HepG2 (cell line): ENCODE measurements around the gene LTB4R. TPM values are rescaled to one million over a fixed set of nuclear protein-coding genes. Genes with fewer than 3 reads are reported as not detected.
A peak's percentile ranks its signal among the peaks of the same experiment; 100 is the strongest.

ENCODE experiments used
- ATF2 ChIP-seq: sonication (generic); formaldehyde crosslinking; IDR thresholded peaks from 2 replicates; pipeline ENCODE4 v1.4.0; 2020; ENCODE audit warnings: missing genetic modification reagents
- ATF4 ChIP-seq, 2 experiments: fragments of 450-650 bp in 1 of 2; sonication (generic) in 1 of 2; formaldehyde crosslinking; IDR thresholded peaks; 2 replicates each; pipeline versions ENCODE4 v1.5.0 to v1.8.0; 2020 to 2022; ENCODE audit warnings: mild to moderate bottlenecking in 1 of 2, missing genetic modification reagents in 1 of 2
- BCL6 ChIP-seq: IDR thresholded peaks from 2 replicates; pipeline ENCODE4 v1.6.1; 2016; ENCODE audit warnings: missing genetic modification reagents, missing compliant biosample characterization
- CERS6 ChIP-seq: sonication (generic); formaldehyde crosslinking; IDR thresholded peaks from 2 replicates; pipeline ENCODE4 v1.5.0; 2020; ENCODE audit warnings: missing genetic modification reagents
- ELF3 ChIP-seq: IDR thresholded peaks from 2 replicates; pipeline ENCODE4 v1.6.1; 2016; ENCODE audit warnings: missing genetic modification reagents, missing compliant biosample characterization
- FOXK2 ChIP-seq: fragments of 450-650 bp; IDR thresholded peaks from 2 replicates; pipeline ENCODE4 v1.6.1; 2016
- IRX3 ChIP-seq: sonication (generic); formaldehyde crosslinking; IDR thresholded peaks from 2 replicates; pipeline ENCODE4 v1.8.1; 2023; ENCODE audit warnings: mild to moderate bottlenecking, low read depth, missing genetic modification reagents, borderline replicate concordance
- MEIS1 ChIP-seq: sonication (generic); formaldehyde crosslinking; IDR thresholded peaks from 2 replicates; pipeline ENCODE4 v1.9.0; 2021; ENCODE audit warnings: mild to moderate bottlenecking, missing genetic modification reagents, moderate library complexity, borderline replicate concordance
- MIER3 ChIP-seq: IDR thresholded peaks from 2 replicates; pipeline ENCODE4 v1.6.1; 2016; ENCODE audit warnings: missing compliant biosample characterization, borderline replicate concordance
- NRL ChIP-seq: sonication (generic); formaldehyde crosslinking; IDR thresholded peaks from 2 replicates; pipeline ENCODE4 v1.5.0; 2020; ENCODE audit warnings: missing genetic modification reagents, mild to moderate bottlenecking, moderate library complexity, borderline replicate concordance
- SIX4 ChIP-seq: sonication (generic); formaldehyde crosslinking; IDR thresholded peaks from 2 replicates; pipeline ENCODE4 v1.4.0; 2020; ENCODE audit warnings: missing genetic modification reagents
- SMAD1 ChIP-seq: sonication (generic); formaldehyde crosslinking; IDR thresholded peaks from 2 replicates; pipeline ENCODE4 v1.4.0; 2020; ENCODE audit warnings: missing genetic modification reagents, low read depth, mild to moderate bottlenecking, borderline replicate concordance
- SMAD9 ChIP-seq: sonication (generic); formaldehyde crosslinking; IDR thresholded peaks from 2 replicates; pipeline ENCODE4 v1.5.1; 2020; ENCODE audit warnings: mild to moderate bottlenecking, missing genetic modification reagents
- SOX5 ChIP-seq: IDR thresholded peaks from 2 replicates; pipeline ENCODE4 v1.6.1; 2016; ENCODE audit warnings: borderline replicate concordance
- SP140L ChIP-seq: sonication (generic); formaldehyde crosslinking; IDR thresholded peaks from 2 replicates; pipeline ENCODE4 v1.4.0; 2020; ENCODE audit warnings: missing genetic modification reagents, borderline replicate concordance
- ZBTB20 ChIP-seq: sonication (generic); formaldehyde crosslinking; IDR thresholded peaks from 2 replicates; pipeline ENCODE4 v1.8.1; 2023; ENCODE audit warnings: missing genetic modification reagents, low read depth, mild to moderate bottlenecking, borderline replicate concordance
- ZNF124 ChIP-seq: sonication (generic); formaldehyde crosslinking; IDR thresholded peaks from 2 replicates; pipeline ENCODE4 v1.4.0; 2020; ENCODE audit warnings: missing genetic modification reagents
- ZNF264 ChIP-seq: sonication (generic); formaldehyde crosslinking; IDR thresholded peaks from 2 replicates; pipeline ENCODE4 v1.4.0; 2020; ENCODE audit warnings: missing genetic modification reagents
- ZNF883 ChIP-seq: sonication (generic); formaldehyde crosslinking; IDR thresholded peaks from 2 replicates; pipeline ENCODE4 v1.5.1; 2020; ENCODE audit warnings: mild to moderate bottlenecking, missing genetic modification reagents; ENCODE audit errors: not compliant biosample characterization
- polyA plus RNA-seq, 8 experiments: library from polyadenylated mRNA; depleted of rRNA in 3 of 8; stranded (reverse) in 7 of 8; unstranded in 1 of 8; fragments of >200 nt; fragmentation: Illumina TruSeq in 4 of 8; extraction: Trizol in 4 of 8; gene quantifications; 2 replicates each; pipeline versions ENCODE4 v1.2.1 to v1.2.3, GENCODE V29; 2011 to 2016; ENCODE audit warnings: low read depth in 4 of 8, missing spikeins in 1 of 8, mixed read lengths in 1 of 8; ENCODE audit not compliant: insufficient read depth in 1 of 8
- total RNA-seq, 5 experiments: library from RNA; depleted of rRNA; stranded (reverse); fragments of >200 nt; fragmentation: Illumina TruSeq; extraction: Trizol; gene quantifications; 2 replicates each; pipeline ENCODE4 v1.2.3, GENCODE V29; 2016; ENCODE audit warnings: low read depth in 1 of 5
- TF ChIP-seq, protein P1 (sequence below): sonication (generic); formaldehyde crosslinking; IDR thresholded peaks from 2 replicates; pipeline ENCODE4 v1.5.0; 2020; ENCODE audit warnings: mild to moderate bottlenecking, missing genetic modification reagents
- TF ChIP-seq, protein P2 (sequence below): sonication (generic); formaldehyde crosslinking; IDR thresholded peaks from 2 replicates; pipeline ENCODE4 v1.8.0; 2022; ENCODE audit warnings: mild to moderate bottlenecking, missing genetic modification reagents, borderline replicate concordance
- TF ChIP-seq, protein P3 (sequence below): sonication (generic); formaldehyde crosslinking; conservative IDR thresholded peaks from 2 replicates; pipeline ENCODE4 v1.5.0; 2020; ENCODE audit warnings: missing genetic modification reagents

The LTB4R gene
- total and polyA plus RNA-seq, 2 of the 13 experiments (the other 11 are each of a cell fraction or from before 2014, with no cell fraction given), result 3.2 to 8.2 TPM

DNA sequence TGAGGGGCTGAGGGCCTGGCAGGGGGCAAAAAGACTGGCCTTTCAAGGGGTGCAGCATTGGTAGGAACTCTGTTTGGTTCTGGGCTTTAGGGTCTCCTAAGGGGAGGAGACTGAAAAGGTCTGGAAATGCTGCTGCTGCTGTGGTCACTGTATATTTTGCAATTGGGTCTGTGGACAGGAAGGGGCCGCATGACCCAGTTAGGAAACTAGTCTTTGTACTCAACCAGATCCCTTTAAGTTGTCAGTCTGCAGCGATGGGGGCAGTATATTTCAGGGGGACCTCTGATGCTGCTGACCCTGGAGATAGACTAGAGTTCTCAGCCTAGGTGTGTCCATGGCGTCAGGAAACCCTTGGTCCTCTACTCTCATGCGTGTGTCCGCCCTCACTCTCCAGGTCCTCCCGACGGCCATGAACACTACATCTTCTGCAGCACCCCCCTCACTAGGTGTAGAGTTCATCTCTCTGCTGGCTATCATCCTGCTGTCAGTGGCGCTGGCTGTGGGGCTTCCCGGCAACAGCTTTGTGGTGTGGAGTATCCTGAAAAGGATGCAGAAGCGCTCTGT is 4.0 kb downstream of the LTB4R start (continued):
- TF ChIP-seq, protein P1, sequence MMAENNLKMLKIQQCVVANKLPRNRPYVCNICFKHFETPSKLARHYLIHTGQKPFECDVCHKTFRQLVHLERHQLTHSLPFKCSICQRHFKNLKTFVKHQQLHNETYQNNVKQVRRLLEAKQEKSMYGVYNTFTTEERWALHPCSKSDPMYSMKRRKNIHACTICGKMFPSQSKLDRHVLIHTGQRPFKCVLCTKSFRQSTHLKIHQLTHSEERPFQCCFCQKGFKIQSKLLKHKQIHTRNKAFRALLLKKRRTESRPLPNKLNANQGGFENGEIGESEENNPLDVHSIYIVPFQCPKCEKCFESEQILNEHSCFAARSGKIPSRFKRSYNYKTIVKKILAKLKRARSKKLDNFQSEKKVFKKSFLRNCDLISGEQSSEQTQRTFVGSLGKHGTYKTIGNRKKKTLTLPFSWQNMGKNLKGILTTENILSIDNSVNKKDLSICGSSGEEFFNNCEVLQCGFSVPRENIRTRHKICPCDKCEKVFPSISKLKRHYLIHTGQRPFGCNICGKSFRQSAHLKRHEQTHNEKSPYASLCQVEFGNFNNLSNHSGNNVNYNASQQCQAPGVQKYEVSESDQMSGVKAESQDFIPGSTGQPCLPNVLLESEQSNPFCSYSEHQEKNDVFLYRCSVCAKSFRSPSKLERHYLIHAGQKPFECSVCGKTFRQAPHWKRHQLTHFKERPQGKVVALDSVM (CRISPR knock-in tag), result no peak
- TF ChIP-seq SOX5 (CRISPR knock-in tag), result no peak; the same call in 1 of the 2 replicates
- TF ChIP-seq SP140L (CRISPR knock-in tag), result no peak
- no peak for TF ChIP-seq SIX4 (CRISPR knock-in tag)
- no peak for TF ChIP-seq FOXK2
- 0 out of 2 replicates have a peak, but pooled peaks have one; percentile 16 for TF ChIP-seq MIER3 (CRISPR knock-in tag)
- TF ChIP-seq, protein P2, sequence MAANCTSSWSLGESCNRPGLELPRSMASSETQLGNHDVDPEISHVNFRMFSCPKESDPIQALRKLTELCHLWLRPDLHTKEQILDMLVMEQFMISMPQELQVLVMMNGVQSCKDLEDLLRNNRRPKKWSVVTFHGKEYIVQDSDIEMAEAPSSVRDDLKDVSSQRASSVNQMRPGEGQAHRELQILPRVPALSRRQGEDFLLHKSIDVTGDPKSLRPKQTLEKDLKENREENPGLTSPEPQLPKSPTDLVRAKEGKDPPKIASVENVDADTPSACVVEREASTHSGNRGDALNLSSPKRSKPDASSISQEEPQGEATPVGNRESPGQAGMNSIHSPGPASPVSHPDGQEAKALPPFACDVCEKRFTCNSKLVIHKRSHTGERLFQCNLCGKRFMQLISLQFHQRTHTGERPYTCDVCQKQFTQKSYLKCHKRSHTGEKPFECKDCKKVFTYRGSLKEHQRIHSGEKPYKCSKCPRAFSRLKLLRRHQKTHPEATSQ (CRISPR knock-in tag), result no peak
- TF ChIP-seq, protein P3, sequence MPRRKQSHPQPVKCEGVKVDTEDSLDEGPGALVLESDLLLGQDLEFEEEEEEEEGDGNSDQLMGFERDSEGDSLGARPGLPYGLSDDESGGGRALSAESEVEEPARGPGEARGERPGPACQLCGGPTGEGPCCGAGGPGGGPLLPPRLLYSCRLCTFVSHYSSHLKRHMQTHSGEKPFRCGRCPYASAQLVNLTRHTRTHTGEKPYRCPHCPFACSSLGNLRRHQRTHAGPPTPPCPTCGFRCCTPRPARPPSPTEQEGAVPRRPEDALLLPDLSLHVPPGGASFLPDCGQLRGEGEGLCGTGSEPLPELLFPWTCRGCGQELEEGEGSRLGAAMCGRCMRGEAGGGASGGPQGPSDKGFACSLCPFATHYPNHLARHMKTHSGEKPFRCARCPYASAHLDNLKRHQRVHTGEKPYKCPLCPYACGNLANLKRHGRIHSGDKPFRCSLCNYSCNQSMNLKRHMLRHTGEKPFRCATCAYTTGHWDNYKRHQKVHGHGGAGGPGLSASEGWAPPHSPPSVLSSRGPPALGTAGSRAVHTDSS, result no peak
- TF ChIP-seq ZNF264, result no peak
- TF ChIP-seq CERS6 (CRISPR knock-in tag), result no peak
- TF ChIP-seq ATF4 (CRISPR knock-in tag; IDR thresholded peaks at IDR 0.05), result no peak
- TF ChIP-seq ZNF883 (CRISPR knock-in tag), result no peak
- peak; percentile 73; the same call in 1 of the 2 replicates for TF ChIP-seq SMAD9
- peak; percentile 66; the same call in 1 of the 2 replicates for TF ChIP-seq MEIS1 (CRISPR knock-in tag)
- TF ChIP-seq IRX3, result no peak
- TF ChIP-seq BCL6 (CRISPR knock-in tag), result no peak
- no peak for TF ChIP-seq ZBTB20
- TF ChIP-seq SMAD1 (CRISPR knock-in tag), result 0 out of 2 replicates have a peak, but pooled peaks have one; percentile 0
- TF ChIP-seq ZNF124, result no peak
- no peak for TF ChIP-seq ATF2 (CRISPR knock-in tag)
- no peak; the same call in 1 of the 2 replicates for TF ChIP-seq ELF3 (CRISPR knock-in tag)
- peak; percentile 0; the same call in 1 of the 2 replicates for TF ChIP-seq NRL (CRISPR knock-in tag)
